ENCODE results near the gene MAP2K3.

Gene MAP2K3

DNA sequence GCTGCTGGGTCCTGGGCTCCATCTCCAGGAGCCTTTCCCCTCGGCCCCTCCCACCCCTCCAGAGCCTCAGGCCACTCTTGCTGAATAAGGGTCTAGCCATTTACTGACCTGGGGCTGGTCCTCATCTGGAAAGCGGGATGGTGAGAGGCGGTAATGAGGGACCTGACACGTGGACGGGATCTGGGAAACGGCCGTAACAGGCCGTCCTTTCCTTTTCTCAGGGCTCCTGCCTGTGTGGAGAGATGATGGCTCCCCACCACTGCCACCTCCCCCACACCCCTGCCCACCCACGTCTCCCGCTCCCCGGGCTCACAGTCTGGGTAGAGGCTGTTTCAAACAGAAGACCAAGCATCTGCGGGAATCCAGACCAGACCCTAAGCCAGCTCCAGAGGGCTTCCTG is 71.1 kb downstream of the MAP2K3 start:
- no peak for DNase-seq

DNA sequence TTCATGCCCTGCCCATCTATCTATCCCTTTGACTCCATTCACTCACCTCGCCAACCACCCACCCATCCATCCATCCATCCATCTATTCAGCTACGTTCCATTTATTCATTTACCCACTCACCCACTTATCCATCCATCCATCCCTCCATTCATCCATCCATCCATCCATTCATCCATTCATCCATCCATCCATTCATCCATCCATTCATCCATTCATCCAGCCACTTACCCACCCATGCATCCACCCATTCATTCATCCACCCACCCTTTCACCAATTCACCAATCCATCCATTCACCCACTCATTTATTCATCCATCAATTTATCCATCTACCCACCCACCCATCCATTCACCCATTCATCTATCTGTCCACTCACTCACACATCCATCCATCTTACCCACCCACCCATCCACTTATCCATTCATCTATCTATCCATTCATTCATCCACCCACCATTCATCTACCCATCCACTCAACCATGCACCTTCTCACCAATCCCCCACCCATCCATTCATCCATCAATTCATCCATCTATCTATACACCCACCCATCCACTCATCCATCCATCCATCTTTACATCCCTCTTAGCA is 72.1 kb downstream of the MAP2K3 start:
- no peak for DNase-seq

DNA sequence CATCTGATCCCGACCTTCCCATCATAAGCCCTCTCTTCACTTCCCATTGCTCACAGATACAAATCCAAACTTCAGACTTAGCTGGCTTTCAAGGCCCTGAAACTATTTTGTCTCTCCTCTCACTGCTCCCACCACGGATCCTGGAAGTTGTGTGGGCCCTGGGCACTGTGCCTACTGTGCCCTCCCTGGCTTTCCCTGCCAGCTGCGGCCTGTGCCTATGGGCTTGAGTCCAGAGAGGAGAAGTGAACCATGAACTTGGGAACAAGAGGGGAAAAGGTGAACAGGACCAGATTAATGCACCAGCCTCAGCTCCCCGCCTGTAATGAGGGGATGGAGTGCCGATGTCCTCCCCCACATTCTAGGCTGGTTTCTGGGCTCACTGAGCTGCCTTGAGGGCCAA is 72.8 kb downstream of the MAP2K3 start:
- DNase-seq: no peak

DNA sequence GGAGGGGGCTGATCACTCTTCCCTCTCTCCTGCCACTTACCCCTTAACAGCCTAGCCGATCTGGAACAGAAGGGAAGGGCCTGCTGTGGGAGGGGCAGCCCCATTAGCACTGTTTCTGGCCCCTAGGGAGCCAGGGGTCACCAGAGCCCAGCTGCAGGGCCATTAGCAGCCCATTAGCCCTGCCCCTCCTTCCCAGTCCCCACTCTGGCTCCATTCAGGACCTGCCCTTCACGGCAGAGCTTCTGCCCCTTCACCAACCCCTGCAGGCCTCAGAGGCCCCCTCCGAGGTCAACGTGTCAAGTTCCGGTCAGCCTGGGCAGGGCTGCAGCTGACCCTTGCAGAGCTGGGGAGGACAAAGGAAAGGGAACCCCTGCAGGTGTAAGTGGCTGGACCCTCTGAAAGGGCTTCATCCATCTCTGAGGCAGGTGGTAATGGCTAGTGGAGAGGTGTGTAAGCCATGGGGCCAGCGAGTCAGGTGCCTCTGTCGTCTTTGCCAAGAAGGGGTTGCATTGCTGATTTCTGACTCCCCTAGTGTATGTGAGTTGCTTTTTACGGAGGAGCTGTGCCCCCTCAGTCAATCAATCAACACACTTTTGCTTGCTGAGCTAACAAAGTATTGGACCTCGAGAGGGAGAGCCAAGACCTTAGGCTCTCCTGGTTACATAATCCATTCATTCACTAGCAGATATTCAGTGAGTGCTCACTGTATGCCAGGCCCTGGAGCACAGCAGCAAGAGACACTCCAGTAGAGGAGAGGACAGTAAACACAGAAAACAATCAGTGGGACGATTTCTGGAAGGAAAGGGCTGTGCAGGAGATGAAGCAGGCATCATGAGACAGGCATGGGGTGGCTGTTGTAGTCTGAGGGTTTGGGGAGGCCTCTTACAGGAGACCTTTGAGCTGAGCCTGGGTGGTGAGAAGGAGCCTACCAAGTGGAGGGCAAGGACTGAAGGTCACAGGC is 73.5 kb downstream of the MAP2K3 start:
- DNase-seq: no peak

DNA sequence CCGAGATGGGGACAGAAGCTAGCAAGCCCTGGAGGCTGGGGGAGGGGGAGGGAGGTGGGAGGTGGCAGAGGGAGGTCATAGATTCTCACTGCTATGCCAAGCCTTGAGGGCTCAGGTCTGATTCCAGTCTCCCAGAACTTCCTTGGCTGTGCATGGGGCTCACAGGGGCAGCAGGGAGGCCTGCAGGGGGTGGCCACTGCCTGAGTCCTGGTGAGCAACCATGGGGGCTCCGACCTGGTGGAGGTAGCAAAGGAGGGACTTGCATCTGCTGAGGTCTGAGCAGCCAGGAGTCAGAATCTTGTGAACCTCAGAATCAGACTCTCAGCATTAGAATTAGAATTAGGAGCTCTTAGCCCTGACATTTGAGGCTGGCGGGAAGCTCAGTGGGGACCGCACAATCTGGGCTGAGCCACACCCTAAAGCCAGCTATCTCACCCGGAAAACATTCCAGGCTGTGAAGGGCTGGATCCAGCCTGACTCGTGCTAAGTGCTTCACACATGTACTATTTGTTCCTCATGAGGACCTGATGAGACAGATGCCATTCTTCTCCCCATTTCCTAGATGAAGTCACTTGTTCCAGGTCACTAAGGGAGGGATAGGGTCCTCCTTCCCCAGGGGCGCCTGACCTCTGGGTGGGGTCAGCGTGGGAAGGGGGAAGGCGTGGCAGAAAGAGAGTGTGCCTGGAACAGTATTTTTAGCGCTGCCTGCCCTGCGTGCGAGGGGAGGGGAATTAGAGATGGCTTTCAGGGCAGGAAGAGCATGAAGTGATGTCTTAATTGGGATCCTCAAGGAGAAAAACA is 74.4 kb downstream of the MAP2K3 start:
- DNase-seq: no peak

DNA sequence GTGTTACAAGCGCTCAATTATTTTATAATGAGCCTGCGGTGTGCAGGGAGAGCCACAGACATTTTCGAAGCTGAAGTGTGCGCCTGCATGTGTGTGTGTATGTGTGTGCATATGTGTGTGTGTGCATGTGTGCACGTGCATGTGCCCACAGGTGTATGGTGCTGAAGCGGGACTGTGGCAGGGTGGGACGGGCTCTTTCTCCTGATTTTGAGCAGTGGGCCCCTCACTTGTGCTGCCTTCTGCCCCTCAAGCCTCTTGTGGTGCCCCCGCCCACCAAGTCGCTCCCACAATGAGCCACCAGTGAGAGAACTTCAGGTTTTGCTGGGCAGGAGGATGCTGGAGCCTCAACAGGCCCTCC is 75.0 kb downstream of the MAP2K3 start:
- no peak for DNase-seq

DNA sequence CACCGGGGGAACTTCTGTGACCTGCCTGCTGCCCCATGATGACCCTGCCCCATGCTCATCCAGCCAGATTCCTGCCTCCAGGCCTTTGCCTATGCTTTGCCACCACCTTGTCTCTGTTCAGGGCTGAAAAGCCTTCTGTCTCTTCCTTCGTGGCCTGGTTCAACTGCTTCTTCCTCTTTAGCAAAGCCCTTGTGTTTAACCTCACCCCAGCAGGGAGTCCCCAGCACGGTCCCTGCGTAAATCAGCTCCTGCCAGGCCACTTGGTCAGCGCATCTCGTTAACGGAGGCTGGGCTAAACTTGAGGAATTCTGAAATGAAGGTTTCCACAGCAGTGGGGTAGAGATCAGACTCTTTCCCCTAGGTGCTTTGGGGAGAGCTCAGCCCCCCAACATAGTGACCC is 75.5 kb downstream of the MAP2K3 start:
- DNase-seq: no peak

DNA sequence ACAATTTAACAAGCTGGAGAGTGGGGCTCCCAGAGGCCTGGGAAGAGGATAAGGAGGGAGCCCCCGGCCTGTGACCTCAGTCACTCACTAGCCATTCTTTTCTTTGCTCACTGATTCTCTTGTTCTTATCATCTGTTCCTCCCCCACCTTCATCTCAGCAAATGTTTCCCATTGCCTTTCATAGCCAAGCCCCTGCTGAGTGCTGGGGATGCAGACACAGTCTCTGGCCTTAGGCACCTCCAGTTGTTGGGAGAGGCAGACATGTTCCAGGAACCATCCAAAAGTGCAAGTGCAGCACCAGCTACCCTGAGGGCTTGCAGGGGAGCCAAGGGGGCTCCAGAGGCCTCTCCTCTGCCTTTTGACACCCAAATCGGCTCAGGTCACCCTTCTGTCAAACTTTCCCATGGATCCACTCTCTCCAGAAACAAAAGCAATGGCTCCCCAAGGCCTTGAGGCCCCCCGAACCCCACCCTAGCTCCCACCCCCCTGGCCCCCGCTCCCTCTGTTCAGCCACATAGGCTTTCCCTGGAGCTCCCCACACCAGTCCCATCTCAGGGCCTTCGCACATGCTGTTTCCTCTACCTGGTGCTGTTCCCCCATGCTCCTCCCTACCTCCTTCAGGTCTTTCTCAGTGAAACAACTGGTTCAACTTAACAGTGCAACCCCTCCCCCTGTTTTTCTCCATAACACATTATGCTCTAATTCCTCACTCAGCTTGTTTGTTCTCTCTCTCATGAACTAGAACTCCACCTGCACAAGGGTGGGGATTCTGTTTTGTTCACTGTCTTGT is 76.7 kb downstream of the MAP2K3 start:
- no peak for DNase-seq

DNA sequence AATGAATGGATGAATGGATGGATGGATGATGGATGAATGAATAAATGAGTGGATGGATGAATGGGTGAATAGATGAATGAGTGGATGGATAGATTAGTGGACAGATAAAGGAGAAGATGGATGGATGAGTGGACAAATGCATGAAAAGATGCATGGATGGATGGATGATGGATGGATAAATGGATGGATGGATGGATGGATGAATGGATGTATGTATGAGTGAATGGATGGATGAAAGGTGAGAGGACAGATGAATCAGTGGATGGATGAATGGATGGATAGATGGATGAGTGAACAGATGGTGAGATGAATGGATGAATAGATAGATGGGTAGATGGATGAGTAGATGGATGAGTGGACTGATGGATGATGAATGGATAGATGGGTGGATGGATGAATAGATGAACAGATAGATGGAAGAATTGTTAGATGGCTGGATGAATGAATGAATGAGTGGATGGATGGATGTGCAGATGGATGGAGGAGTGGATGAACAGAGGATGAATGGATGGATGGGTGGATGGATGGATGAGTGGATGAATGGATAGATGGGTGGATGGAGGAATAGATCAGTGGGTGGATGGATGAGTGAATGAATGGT is 77.9 kb downstream of the MAP2K3 start:
- DNase-seq: no peak

DNA sequence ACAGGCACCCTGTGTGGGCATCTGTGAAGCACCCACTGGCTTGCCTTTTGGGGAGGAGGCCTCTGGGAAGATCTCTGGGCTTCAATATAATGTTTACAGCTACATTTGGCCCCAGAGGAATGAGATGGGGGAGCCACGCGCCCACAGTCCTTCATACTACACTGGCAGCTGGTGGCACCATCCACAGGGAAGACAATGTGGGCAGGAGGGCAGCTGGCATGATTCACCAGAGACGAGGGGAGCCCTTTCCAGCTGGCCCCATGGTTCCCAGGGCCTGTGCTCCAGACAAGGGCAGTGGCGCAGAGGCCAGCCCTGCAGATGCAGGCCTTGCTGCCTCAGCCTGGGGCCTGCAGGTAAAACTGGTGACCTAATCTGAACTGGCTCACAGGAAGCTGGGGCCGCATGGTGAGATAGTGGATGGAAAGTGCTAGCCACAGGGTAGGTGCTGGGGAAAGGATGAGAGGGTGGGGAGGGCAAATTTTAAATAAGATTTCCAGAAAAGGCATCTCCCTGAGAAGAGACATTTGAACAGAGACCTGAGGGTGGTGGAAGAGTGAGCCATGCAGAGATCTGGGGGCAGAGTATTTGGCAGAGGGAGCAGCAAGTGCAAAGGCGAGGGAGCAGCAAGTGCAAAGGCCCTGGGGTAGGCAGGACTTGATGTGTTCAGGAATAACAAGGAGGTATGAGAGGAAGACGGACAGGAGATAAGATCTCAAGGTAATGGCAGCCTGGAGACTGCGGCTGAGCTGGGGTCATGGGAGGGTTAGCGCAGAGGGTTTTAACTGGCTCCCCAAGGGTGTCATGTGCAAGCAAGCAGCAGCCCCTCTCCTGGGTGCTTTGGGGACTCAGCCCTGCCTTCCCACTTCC is 79.5 kb downstream of the MAP2K3 start:
- DNase-seq: no peak

Data from NCI-H1048 (cell line).